Stomach (tissue), 4 donors: ENCODE results near the gene ZFP1.
"Not testable (repeated sequence)": the region's sequence is repeated elsewhere in the genome, so short reads cannot be mapped to it uniquely, and the experiment has no call there.

Experiments
- CTCF ChIP-seq, 7 experiments: fragments of 450-650 bp in 4 of 7; fragments of 200-600 bp in 3 of 7; sonication (generic) in 3 of 7; IDR thresholded peaks; one replicate each; pipeline ENCODE4 v1.5.1; 2016 to 2019; ENCODE audit warnings: antibody characterized with exemption in 7 of 7, control low read depth in 2 of 7, mild to moderate bottlenecking in 1 of 7
- POLR2AphosphoS5 ChIP-seq, 3 donors: sonication (generic); formaldehyde crosslinking; IDR thresholded peaks; one replicate each; pipeline ENCODE4 v1.6.1; 2016; ENCODE audit warnings: antibody characterized with exemption in 3 of 3

DNA sequence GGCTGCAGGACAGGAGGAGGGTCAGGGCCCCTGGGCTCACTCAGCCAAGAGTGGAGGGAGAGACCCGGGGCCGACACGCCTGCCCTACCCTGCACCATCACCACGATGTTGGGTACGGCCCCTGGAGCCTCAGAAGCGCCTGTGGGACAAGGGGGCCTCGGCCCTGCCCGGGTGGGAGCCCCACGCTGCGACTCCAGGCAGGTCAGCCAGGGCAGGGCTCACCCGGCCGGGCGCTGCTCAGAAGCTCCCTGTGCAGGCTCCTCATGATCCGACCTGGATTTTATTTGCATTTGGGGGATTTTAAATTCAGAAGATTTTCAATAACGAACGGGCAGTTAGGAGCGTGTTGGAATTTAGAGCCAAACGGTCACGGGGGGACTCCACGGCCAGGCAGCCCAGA, 56.6 kb downstream of the ZFP1 start:
- not testable (repeated sequence) for TF ChIP-seq CTCF, POLR2AphosphoS5 (IDR thresholded peaks at IDR 0.05)
